SK-N-SH treated with all-trans-retinoic acid at 6 μM for 48 hours (cell line): ENCODE data around the gene RGR.

Source experiments
- ATAC-seq: fragments of 200-7000 bp; cut with Tn5 transposase; 3 replicates; pipeline ENCODE4 v1.9.1; 2020; ENCODE audit warnings: mild to moderate bottlenecking, moderate library complexity
- ARNTL ChIP-seq: fragments of 450-650 bp; formaldehyde crosslinking; IDR thresholded peaks from 2 replicates; pipeline ENCODE4 v1.5.0; 2020; ENCODE audit warnings: low read depth, mild to moderate bottlenecking, moderate library complexity, borderline replicate concordance
- BACH2 ChIP-seq: fragments of 250-450 bp; sonication (Bioruptor Pico); IDR thresholded peaks from 2 replicates; pipeline ENCODE4 v1.9.0; 2021; ENCODE audit warnings: mild to moderate bottlenecking, borderline replicate concordance
- CSDC2 ChIP-seq: fragments of 250-450 bp; sonication (Bioruptor Pico); IDR thresholded peaks from 2 replicates; pipeline ENCODE4 v1.5.0; 2020; ENCODE audit warnings: mild to moderate bottlenecking, moderate library complexity
- ESRRG ChIP-seq: fragments of 250-450 bp; sonication (Bioruptor Pico); IDR thresholded peaks from 2 replicates; pipeline ENCODE4 v1.6.1; 2021; ENCODE audit warnings: mild to moderate bottlenecking
- GLIS3 ChIP-seq: fragments of 250-450 bp; sonication (Bioruptor Pico); IDR thresholded peaks from 2 replicates; pipeline ENCODE4 v1.5.0; 2020; ENCODE audit warnings: mild to moderate bottlenecking, moderate library complexity
- ISL1 ChIP-seq: fragments of 250-450 bp; sonication (Bioruptor Pico); IDR thresholded peaks from 2 replicates; pipeline ENCODE4 v2.1.2; 2022; ENCODE audit warnings: mild to moderate bottlenecking, moderate library complexity
- OSR1 ChIP-seq: fragments of 250-450 bp; sonication (Bioruptor Pico); IDR thresholded peaks from 2 replicates; pipeline ENCODE4 v1.8.0; 2022; ENCODE audit warnings: moderate library complexity, mild to moderate bottlenecking, inconsistent platforms
- PPARA ChIP-seq: fragments of 250-450 bp; sonication (Bioruptor Pico); IDR thresholded peaks from 2 replicates; pipeline ENCODE4 v1.5.0; 2020; ENCODE audit warnings: mild to moderate bottlenecking, borderline replicate concordance
- RARB ChIP-seq: fragments of 250-450 bp; sonication (Bioruptor Pico); IDR thresholded peaks from 2 replicates; pipeline ENCODE4 v1.8.0; 2021; ENCODE audit warnings: mild to moderate bottlenecking, moderate library complexity
- SNAI2 ChIP-seq: fragments of 250-450 bp; sonication (Bioruptor Pico); IDR thresholded peaks from 2 replicates; pipeline ENCODE4 v1.5.0; 2020; ENCODE audit warnings: mild to moderate bottlenecking, moderate library complexity
- TCF4 ChIP-seq: fragments of 250-450 bp; sonication (Bioruptor Pico); IDR thresholded peaks from 2 replicates; pipeline ENCODE4 v1.8.0; 2021; ENCODE audit warnings: mild to moderate bottlenecking, moderate library complexity, borderline replicate concordance
- TOX ChIP-seq: fragments of 250-450 bp; sonication (Bioruptor Pico); IDR thresholded peaks from 2 replicates; pipeline ENCODE4 v1.8.0; 2021; ENCODE audit warnings: mild to moderate bottlenecking, moderate library complexity, borderline replicate concordance
- ZC3H10 ChIP-seq: fragments of 250-450 bp; sonication (Bioruptor Pico); IDR thresholded peaks from 2 replicates; pipeline ENCODE4 v1.5.1; 2021; ENCODE audit warnings: mild to moderate bottlenecking, moderate library complexity
- ZFP3 ChIP-seq: fragments of 250-450 bp; sonication (Bioruptor Pico); IDR thresholded peaks from 2 replicates; pipeline ENCODE4 v1.5.0; 2020; ENCODE audit warnings: mild to moderate bottlenecking, moderate library complexity
- ZFP30 ChIP-seq: fragments of 450-650 bp; formaldehyde crosslinking; IDR thresholded peaks from 2 replicates; pipeline ENCODE4 v1.5.0; 2022; ENCODE audit warnings: mild to moderate bottlenecking, moderate library complexity
- ZNF565 ChIP-seq: fragments of 450-650 bp; formaldehyde crosslinking; conservative IDR thresholded peaks from 2 replicates; pipeline ENCODE4 v1.5.0; 2020; ENCODE audit warnings: low read depth, mild to moderate bottlenecking, moderate library complexity
- ZNF70 ChIP-seq: fragments of 450-650 bp; formaldehyde crosslinking; IDR thresholded peaks from 2 replicates; pipeline ENCODE4 v1.5.0; 2020; ENCODE audit warnings: mild to moderate bottlenecking, moderate library complexity
- ZNF8 ChIP-seq: fragments of 450-650 bp; formaldehyde crosslinking; IDR thresholded peaks from 2 replicates; pipeline ENCODE4 v1.5.0; 2020; ENCODE audit warnings: mild to moderate bottlenecking, moderate library complexity
- TF ChIP-seq, protein P1 (sequence below): fragments of 250-450 bp; sonication (Bioruptor Pico); IDR thresholded peaks from 2 replicates; pipeline ENCODE4 v1.5.1; 2021; ENCODE audit warnings: mild to moderate bottlenecking, moderate library complexity
- TF ChIP-seq, protein P2 (sequence below): fragments of 250-450 bp; sonication (Bioruptor Pico); IDR thresholded peaks from 2 replicates; pipeline ENCODE4 v1.5.1; 2020; ENCODE audit warnings: low read depth, mild to moderate bottlenecking, moderate library complexity
- TF ChIP-seq, protein P3 (sequence below): fragments of 250-450 bp; sonication (Bioruptor Pico); IDR thresholded peaks from 2 replicates; pipeline ENCODE4 v1.5.0; 2020; ENCODE audit warnings: mild to moderate bottlenecking, moderate library complexity
- TF ChIP-seq, protein P4 (sequence below): fragments of 250-450 bp; sonication (Bioruptor Pico); IDR thresholded peaks from 2 replicates; pipeline ENCODE4 v1.8.0; 2020; ENCODE audit warnings: mild to moderate bottlenecking, moderate library complexity, borderline replicate concordance

RGR gene

DNA sequence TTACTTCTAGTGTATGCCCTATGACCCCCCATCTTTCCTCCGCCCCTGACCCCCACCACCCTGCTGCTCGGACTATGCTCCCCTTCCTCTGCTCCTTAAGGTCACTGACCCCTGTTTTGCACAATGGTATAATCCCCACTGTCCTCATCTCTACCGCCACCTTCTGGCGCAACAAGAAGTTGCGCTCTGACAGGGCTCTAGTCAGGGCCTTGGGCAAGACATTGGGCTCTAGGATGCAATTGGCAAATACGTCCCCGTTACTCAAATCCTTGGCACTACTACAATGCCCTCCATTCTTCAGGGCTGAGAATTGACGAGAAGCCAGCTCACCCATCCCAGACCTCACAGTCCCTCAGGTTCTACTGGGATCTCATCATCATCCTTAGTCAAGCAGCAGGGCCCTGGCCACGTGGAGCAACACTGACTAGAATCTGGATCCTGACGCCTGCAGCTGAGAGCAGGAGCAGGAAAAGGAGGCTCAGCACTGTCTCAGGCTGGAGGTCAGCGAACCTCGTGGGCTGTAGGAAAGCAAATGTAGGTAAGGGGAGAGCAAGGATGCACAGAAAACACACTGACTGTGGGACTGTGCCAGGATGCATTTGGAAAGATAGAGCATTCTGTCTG lies 30.1 kb upstream of the RGR start:
- no peak for ATAC-seq
- no peak for TF ChIP-seq TCF4 (CRISPR knock-in tag)
- TF ChIP-seq PPARA (CRISPR knock-in tag), result no peak
- TF ChIP-seq TOX, result no peak
- no peak for TF ChIP-seq ISL1 (CRISPR knock-in tag)
- no peak for TF ChIP-seq ZFP30
- TF ChIP-seq ESRRG (CRISPR knock-in tag), result no peak
- TF ChIP-seq, protein P1, sequence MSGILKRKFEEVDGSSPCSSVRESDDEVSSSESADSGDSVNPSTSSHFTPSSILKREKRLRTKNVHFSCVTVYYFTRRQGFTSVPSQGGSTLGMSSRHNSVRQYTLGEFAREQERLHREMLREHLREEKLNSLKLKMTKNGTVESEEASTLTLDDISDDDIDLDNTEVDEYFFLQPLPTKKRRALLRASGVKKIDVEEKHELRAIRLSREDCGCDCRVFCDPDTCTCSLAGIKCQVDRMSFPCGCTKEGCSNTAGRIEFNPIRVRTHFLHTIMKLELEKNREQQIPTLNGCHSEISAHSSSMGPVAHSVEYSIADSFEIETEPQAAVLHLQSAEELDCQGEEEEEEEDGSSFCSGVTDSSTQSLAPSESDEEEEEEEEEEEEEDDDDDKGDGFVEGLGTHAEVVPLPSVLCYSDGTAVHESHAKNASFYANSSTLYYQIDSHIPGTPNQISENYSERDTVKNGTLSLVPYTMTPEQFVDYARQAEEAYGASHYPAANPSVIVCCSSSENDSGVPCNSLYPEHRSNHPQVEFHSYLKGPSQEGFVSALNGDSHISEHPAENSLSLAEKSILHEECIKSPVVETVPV (CRISPR knock-in tag), result no peak
- no peak for TF ChIP-seq ZNF8 (CRISPR knock-in tag)
- no peak for TF ChIP-seq CSDC2
- no peak for TF ChIP-seq RARB (CRISPR knock-in tag)
- no peak for TF ChIP-seq ZC3H10 (CRISPR knock-in tag)
- no peak for TF ChIP-seq ZFP3
- no peak for TF ChIP-seq ZNF70 (CRISPR knock-in tag)
- TF ChIP-seq, protein P2, sequence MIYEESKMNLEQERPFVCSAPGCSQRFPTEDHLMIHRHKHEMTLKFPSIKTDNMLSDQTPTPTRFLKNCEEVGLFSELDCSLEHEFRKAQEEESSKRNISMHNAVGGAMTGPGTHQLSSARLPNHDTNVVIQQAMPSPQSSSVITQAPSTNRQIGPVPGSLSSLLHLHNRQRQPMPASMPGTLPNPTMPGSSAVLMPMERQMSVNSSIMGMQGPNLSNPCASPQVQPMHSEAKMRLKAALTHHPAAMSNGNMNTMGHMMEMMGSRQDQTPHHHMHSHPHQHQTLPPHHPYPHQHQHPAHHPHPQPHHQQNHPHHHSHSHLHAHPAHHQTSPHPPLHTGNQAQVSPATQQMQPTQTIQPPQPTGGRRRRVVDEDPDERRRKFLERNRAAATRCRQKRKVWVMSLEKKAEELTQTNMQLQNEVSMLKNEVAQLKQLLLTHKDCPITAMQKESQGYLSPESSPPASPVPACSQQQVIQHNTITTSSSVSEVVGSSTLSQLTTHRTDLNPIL (CRISPR knock-in tag), result no peak
- TF ChIP-seq, protein P3, sequence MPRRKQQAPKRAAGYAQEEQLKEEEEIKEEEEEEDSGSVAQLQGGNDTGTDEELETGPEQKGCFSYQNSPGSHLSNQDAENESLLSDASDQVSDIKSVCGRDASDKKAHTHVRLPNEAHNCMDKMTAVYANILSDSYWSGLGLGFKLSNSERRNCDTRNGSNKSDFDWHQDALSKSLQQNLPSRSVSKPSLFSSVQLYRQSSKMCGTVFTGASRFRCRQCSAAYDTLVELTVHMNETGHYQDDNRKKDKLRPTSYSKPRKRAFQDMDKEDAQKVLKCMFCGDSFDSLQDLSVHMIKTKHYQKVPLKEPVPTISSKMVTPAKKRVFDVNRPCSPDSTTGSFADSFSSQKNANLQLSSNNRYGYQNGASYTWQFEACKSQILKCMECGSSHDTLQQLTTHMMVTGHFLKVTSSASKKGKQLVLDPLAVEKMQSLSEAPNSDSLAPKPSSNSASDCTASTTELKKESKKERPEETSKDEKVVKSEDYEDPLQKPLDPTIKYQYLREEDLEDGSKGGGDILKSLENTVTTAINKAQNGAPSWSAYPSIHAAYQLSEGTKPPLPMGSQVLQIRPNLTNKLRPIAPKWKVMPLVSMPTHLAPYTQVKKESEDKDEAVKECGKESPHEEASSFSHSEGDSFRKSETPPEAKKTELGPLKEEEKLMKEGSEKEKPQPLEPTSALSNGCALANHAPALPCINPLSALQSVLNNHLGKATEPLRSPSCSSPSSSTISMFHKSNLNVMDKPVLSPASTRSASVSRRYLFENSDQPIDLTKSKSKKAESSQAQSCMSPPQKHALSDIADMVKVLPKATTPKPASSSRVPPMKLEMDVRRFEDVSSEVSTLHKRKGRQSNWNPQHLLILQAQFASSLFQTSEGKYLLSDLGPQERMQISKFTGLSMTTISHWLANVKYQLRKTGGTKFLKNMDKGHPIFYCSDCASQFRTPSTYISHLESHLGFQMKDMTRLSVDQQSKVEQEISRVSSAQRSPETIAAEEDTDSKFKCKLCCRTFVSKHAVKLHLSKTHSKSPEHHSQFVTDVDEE (CRISPR knock-in tag), result no peak
- TF ChIP-seq BACH2 (CRISPR knock-in tag), result no peak
- TF ChIP-seq, protein P4, sequence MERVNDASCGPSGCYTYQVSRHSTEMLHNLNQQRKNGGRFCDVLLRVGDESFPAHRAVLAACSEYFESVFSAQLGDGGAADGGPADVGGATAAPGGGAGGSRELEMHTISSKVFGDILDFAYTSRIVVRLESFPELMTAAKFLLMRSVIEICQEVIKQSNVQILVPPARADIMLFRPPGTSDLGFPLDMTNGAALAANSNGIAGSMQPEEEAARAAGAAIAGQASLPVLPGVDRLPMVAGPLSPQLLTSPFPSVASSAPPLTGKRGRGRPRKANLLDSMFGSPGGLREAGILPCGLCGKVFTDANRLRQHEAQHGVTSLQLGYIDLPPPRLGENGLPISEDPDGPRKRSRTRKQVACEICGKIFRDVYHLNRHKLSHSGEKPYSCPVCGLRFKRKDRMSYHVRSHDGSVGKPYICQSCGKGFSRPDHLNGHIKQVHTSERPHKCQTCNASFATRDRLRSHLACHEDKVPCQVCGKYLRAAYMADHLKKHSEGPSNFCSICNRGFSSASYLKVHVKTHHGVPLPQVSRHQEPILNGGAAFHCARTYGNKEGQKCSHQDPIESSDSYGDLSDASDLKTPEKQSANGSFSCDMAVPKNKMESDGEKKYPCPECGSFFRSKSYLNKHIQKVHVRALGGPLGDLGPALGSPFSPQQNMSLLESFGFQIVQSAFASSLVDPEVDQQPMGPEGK (CRISPR knock-in tag), result no peak
- no peak for TF ChIP-seq OSR1 (CRISPR knock-in tag)
- TF ChIP-seq GLIS3, result no peak

DNA sequence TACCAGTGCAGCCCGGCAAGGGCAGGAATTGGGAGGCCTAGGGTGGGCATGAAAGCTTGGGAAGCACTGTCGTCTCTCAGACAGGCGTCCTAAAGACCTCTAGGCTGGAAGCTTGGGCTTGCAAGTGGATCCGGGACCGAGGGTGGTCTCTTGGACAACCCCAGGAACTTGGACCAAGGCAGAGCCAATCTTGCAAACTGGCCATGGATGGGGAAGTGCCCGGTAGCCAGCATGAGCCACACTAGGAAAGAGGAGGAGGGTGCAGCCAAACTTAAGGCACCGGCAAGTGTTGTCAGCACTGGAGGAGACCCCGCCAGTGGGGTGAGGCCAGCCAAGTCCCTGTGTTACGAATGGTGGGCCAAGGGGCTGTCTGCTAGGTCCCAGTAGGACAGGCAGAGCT lies 28.0 kb upstream of the RGR start:
- TF ChIP-seq ARNTL (no peak), PPARA (CRISPR knock-in tag) (no peak), ZNF70 (CRISPR knock-in tag) (no peak), GLIS3 (no peak), ZFP3 (no peak), BACH2 (CRISPR knock-in tag) (no peak), ESRRG (CRISPR knock-in tag) (no peak), RARB (CRISPR knock-in tag) (no peak), ISL1 (CRISPR knock-in tag) (no peak), TCF4 (CRISPR knock-in tag) (no peak)
- TF ChIP-seq, protein P4 (CRISPR knock-in tag), result no peak
- no peak for ATAC-seq

DNA sequence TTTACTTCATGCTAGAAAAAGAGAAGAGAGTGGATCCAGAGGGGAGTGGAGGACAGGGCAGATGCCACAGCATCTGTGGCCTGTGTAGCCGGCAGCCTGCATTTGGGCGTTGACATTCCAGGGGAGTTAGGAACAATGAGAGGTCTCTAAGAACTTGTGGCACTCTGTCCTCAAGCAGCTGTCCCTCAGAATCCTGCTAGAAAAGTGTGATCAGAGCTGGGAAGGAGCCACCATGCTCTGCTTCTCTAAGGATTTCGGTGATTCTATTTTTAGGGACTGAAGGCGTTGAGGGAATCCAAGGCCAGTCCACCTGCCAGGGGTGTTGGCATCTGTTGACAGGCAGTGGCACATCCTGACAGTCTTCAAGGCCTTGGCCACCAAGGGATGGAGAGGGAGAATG lies 27.1 kb upstream of the RGR start:
- TF ChIP-seq ZFP3, result no peak
- TF ChIP-seq ZNF70 (CRISPR knock-in tag), result no peak
- no peak for TF ChIP-seq ESRRG (CRISPR knock-in tag)
- TF ChIP-seq SNAI2 (CRISPR knock-in tag), result no peak
- no peak for TF ChIP-seq ZNF565 (CRISPR knock-in tag)
- no peak for TF ChIP-seq RARB (CRISPR knock-in tag)
- TF ChIP-seq, protein P2 (CRISPR knock-in tag), result no peak
- TF ChIP-seq, protein P4 (CRISPR knock-in tag), result no peak
- no peak for TF ChIP-seq ISL1 (CRISPR knock-in tag)
- TF ChIP-seq ZNF8 (CRISPR knock-in tag), result no peak
- TF ChIP-seq BACH2 (CRISPR knock-in tag), result no peak
- no peak for TF ChIP-seq ZFP30
- no peak for ATAC-seq
